Cardiac septum (tissue), 1 donor: ENCODE measurements around the gene ATP10B. TPM values are rescaled to one million over a fixed set of nuclear protein-coding genes. Genes with fewer than 3 reads are reported as not detected.

Experiments
- DNase-seq: peaks from one replicate; pipeline ENCODE4 v3.0.0-alpha.2; 2020; ENCODE audit warnings: low spot score
- intact Hi-C: fragments of 100-400 bp; cut with DNase I; formaldehyde crosslinking; loops from one replicate; pipeline ENCODE4 v1.14.0; 2022
- total RNA-seq: library from RNA; stranded (reverse); fragmentation: NEBNext Ultra II Directional; extraction: Animal tissue kit (Norgen Biotek cat#: 25700); gene quantifications from one replicate; pipeline ENCODE4 v1.2.1, GENCODE V29; 2021
- donor health status: DM: no; HTN: no; CAD: no.

Gene ATP10B
- total RNA-seq, 1 donor from 2014 or later, result not detected

- intact Hi-C loops, result no loop called here
- no peak for DNase-seq
Measured at GRCh38 chr5:160534125-160534524, 317.9 kb downstream of the ATP10B start.

- no peak for DNase-seq
- intact Hi-C loops, result no loop called here
Measured at GRCh38 chr5:160525471-160526261, 326.3 kb downstream of the ATP10B start.

GRCh38 chr5:160524827-160525226, 327.2 kb downstream of the ATP10B start:
- intact Hi-C loops, result no loop called here
- no peak for DNase-seq

GRCh38 chr5:160523502-160524163, 328.4 kb downstream of the ATP10B start:
- intact Hi-C loops, result no loop called here
- DNase-seq, result no peak

- intact Hi-C loops, result no loop called here
- no peak for DNase-seq
Measured at GRCh38 chr5:160521392-160521663, 330.7 kb downstream of the ATP10B start.

GRCh38 chr5:160520609-160521391, 331.2 kb downstream of the ATP10B start:
- DNase-seq, result no peak
- intact Hi-C loops, result no loop called here

- intact Hi-C loops, result no loop called here
- DNase-seq, result no peak
Measured at GRCh38 chr5:160516696-160517530, 335.1 kb downstream of the ATP10B start.

GRCh38 chr5:160514866-160515265, 337.1 kb downstream of the ATP10B start:
- DNase-seq, result no peak
- intact Hi-C loops, result no loop called here

- intact Hi-C loops, result no loop called here
Measured at GRCh38 chr5:160514191-160514590, 337.8 kb downstream of the ATP10B start.

GRCh38 chr5:160513485-160513884, 338.5 kb downstream of the ATP10B start:
- intact Hi-C loops, result no loop called here
- no peak for DNase-seq

More at GRCh38 chr5:160514191-160514590, 337.8 kb downstream of the ATP10B start:
- DNase-seq, result no peak
